IMR-90 (cell line): ENCODE data around the gene ZMIZ1. TPM values are rescaled to one million over a fixed set of nuclear protein-coding genes. Genes with fewer than 3 reads are reported as not detected.

Experiments
- ATAC-seq: fragments of 200-7000 bp; cut with Tn5 transposase; 2 replicates; pipeline ENCODE4 v1.9.1; 2020; ENCODE audit warnings: low read depth, mild to moderate bottlenecking, moderate library complexity
- BruUV-seq: library from RNA; stranded (reverse); fragments of 400-500 nt; replicated peaks from 2 replicates; lab custom pipeline; 2021; lab: Mats Ljungman, UMichigan
- CTCF ChIA-PET: fragments of 300-600 bp; formaldehyde crosslinking; extraction: SDS; loops from one replicate; lab custom pipeline; 2021; ENCODE audit warnings: antibody characterized with exemption; lab: Yijun Ruan, JAX
- POLR2A ChIA-PET: fragments of 300-600 bp; sonication (Branson Sonifier 250); formaldehyde crosslinking; loops from one replicate; lab custom pipeline; 2022; ENCODE audit warnings: antibody characterized with exemption; ENCODE audit not compliant: unreplicated experiment; lab: Charles Lee
- DNase-seq: peaks from one replicate; pipeline ENCODE4 v3.0.0; 2013
- H2AFZ ChIP-seq: replicated peaks from 2 replicates; pipeline ENCODE3; 2013; ENCODE audit warnings: low read length, mild to moderate bottlenecking; ENCODE audit not compliant: poor library complexity
- H2AK5ac ChIP-seq: 2 replicates; pipeline ENCODE4 v1.6.1; 2013; ENCODE audit warnings: low read depth, low read length, inconsistent platforms
- H2AK9ac ChIP-seq: replicated peaks from 2 replicates; pipeline ENCODE3; 2013; ENCODE audit warnings: mild to moderate bottlenecking, low read depth, low read length, moderate library complexity; ENCODE audit not compliant: poor library complexity
- H2BK120ac ChIP-seq: 2 replicates; pipeline ENCODE4 v1.6.1; 2013; ENCODE audit warnings: low read depth, low read length, inconsistent platforms
- H2BK15ac ChIP-seq: 3 replicates; pipeline ENCODE4 v1.6.1; 2013; ENCODE audit warnings: low read depth, low read length, inconsistent platforms
- H2BK20ac ChIP-seq: 2 replicates; pipeline ENCODE4 v1.6.1; 2013; ENCODE audit warnings: low read depth, mild to moderate bottlenecking, inconsistent platforms, low read length, moderate library complexity
- H2BK5ac ChIP-seq: 2 replicates; pipeline ENCODE4 v1.6.1; 2013; ENCODE audit warnings: mild to moderate bottlenecking, low read depth, low read length, inconsistent platforms; ENCODE audit not compliant: poor library complexity, severe bottlenecking
- H3K14ac ChIP-seq: replicated peaks from 2 replicates; pipeline ENCODE4 v1.6.1; 2013; ENCODE audit warnings: low read depth, low read length, inconsistent platforms
- H3K18ac ChIP-seq: 2 replicates; pipeline ENCODE4 v1.6.1; 2013; ENCODE audit warnings: low read depth, low read length, control low read depth
- H3K23ac ChIP-seq: 2 replicates; pipeline ENCODE4 v1.6.1; 2013; ENCODE audit warnings: low read depth, low read length, inconsistent platforms
- H3K27ac ChIP-seq: 2 replicates; pipeline ENCODE4 v1.5.1; 2013; ENCODE audit warnings: mild to moderate bottlenecking, control low read depth, low read length; ENCODE audit not compliant: insufficient read depth
- H3K27me3 ChIP-seq: 2 replicates; pipeline ENCODE4 v1.6.1; 2013; ENCODE audit warnings: low read length; ENCODE audit not compliant: control insufficient read depth, insufficient read depth
- H3K36me3 ChIP-seq: 2 replicates; pipeline ENCODE4 v1.6.1; 2013; ENCODE audit warnings: low read length, mixed read lengths; ENCODE audit not compliant: control insufficient read depth, insufficient read depth
- H3K4ac ChIP-seq: 2 replicates; pipeline ENCODE4 v1.6.1; 2013; ENCODE audit warnings: low read depth, low read length, inconsistent platforms
- H3K4me1 ChIP-seq: 2 replicates; pipeline ENCODE4 v1.6.1; 2013; ENCODE audit warnings: low read length, mixed read lengths; ENCODE audit not compliant: control insufficient read depth, insufficient read depth
- H3K4me2 ChIP-seq: 2 replicates; pipeline ENCODE4 v1.6.1; 2013; ENCODE audit warnings: low read depth, mild to moderate bottlenecking, control low read depth, low read length, moderate library complexity
- H3K4me3 ChIP-seq: 2 replicates; pipeline ENCODE4 v1.5.1; 2013; ENCODE audit warnings: low read depth, mild to moderate bottlenecking, control low read depth, low read length, moderate library complexity; ENCODE audit not compliant: insufficient read depth
- H3K56ac ChIP-seq: 2 replicates; pipeline ENCODE4 v1.6.1; 2013; ENCODE audit warnings: low read length, inconsistent platforms; ENCODE audit not compliant: insufficient read depth; ENCODE audit errors: extremely low read depth
- H3K79me1 ChIP-seq, 2 experiments: 2 replicates each; pipeline ENCODE4 v1.6.1; 2013; ENCODE audit warnings: low read length in 2 of 2, inconsistent platforms in 1 of 2, low read depth in 1 of 2
- H3K9ac ChIP-seq: 2 replicates; pipeline ENCODE4 v1.6.1; 2013; ENCODE audit warnings: low read depth, low read length, control low read depth
- H3K9me1 ChIP-seq: 2 replicates; pipeline ENCODE4 v1.6.1; 2013; ENCODE audit warnings: low read length, inconsistent platforms; ENCODE audit not compliant: insufficient read depth
- H3K9me3 ChIP-seq: 2 replicates; pipeline ENCODE4 v1.6.1; 2013; ENCODE audit warnings: low read length; ENCODE audit not compliant: control insufficient read depth, insufficient read depth
- H4K20me1 ChIP-seq: 2 replicates; pipeline ENCODE4 v1.6.1; 2013; ENCODE audit warnings: low read length, inconsistent platforms; ENCODE audit not compliant: insufficient read depth
- H4K5ac ChIP-seq: 2 replicates; pipeline ENCODE4 v1.6.1; 2013; ENCODE audit warnings: mild to moderate bottlenecking, low read depth, low read length, control low read depth
- H4K8ac ChIP-seq, 2 experiments: 2 replicates each; pipeline ENCODE4 v1.6.1; 2013; ENCODE audit warnings: low read depth in 2 of 2, low read length in 2 of 2, control low read depth in 1 of 2, inconsistent platforms in 1 of 2
- H4K91ac ChIP-seq: 2 replicates; pipeline ENCODE4 v1.6.1; 2013; ENCODE audit warnings: low read depth, low read length, inconsistent platforms; ENCODE audit not compliant: insufficient read depth
- CEBPB ChIP-seq: IDR thresholded peaks from 2 replicates; pipeline ENCODE4 v1.6.1; 2012; ENCODE audit warnings: low read depth, low read length, improper control_type of control experiment
- CHD1 ChIP-seq: IDR thresholded peaks from 2 replicates; pipeline ENCODE4 v1.6.1; 2012; ENCODE audit warnings: low read depth, low read length, improper control_type of control experiment
- FOS ChIP-seq: fragments of 150-350 bp; IDR thresholded peaks from 2 replicates; pipeline ENCODE4 v1.6.1; 2016; ENCODE audit warnings: low read depth, low read length
- MAFK ChIP-seq: IDR thresholded peaks from 2 replicates; pipeline ENCODE4 v1.6.1; 2012; ENCODE audit warnings: low read depth, low read length, improper control_type of control experiment
- RCOR1 ChIP-seq: IDR thresholded peaks from 2 replicates; pipeline ENCODE4 v1.6.1; 2012; ENCODE audit warnings: mild to moderate bottlenecking, low read length, improper control_type of control experiment; ENCODE audit not compliant: insufficient replicate concordance
- SMC3 ChIP-seq: fragments of 150-350 bp; IDR thresholded peaks from 2 replicates; pipeline ENCODE4 v1.6.1; 2016; ENCODE audit warnings: low read depth, mild to moderate bottlenecking, antibody characterized with exemption, low read length, moderate library complexity
- USF2 ChIP-seq: fragments of 150-350 bp; IDR thresholded peaks from 2 replicates; pipeline ENCODE4 v1.6.1; 2017; ENCODE audit warnings: mild to moderate bottlenecking, antibody characterized with exemption, low read length, low read depth
- WGBS, 2 experiments: methylation state at CpG; one replicate each; pipeline versions ENCODE4 v1.1.5 to v1.1.7; 2013; ENCODE audit warnings: missing lambda C conversion rate in 2 of 2; ENCODE audit not compliant: insufficient read length in 1 of 2; ENCODE audit errors: extremely low coverage in 2 of 2; 5-methylcytosine and 5-hydroxymethylcytosine counted together
- dilution Hi-C: fragments of 300-500 bp; cut with HindIII; formaldehyde crosslinking; loops from one replicate; pipeline ENCODE4 v1.14.3; 2018; ENCODE audit warnings: low sequenced_read_pairs; ENCODE audit not compliant: unreplicated experiment
- in situ Hi-C: fragments of 300-500 bp; cut with MboI; formaldehyde crosslinking; loops from 3 replicates; pipeline ENCODE4 v1.14.3; 2019; ENCODE audit warnings: low sequenced_read_pairs, inconsistent platforms, mixed read lengths
- intact Hi-C: fragments of 100-400 bp; cut with micrococcal nuclease; formaldehyde crosslinking; loops from 2 replicates; pipeline ENCODE4 v1.10.0; 2022
- polyA plus RNA-seq, 3 experiments: library from polyadenylated mRNA; depleted of rRNA; stranded (reverse); fragments of >200 nt; gene quantifications; 2 replicates each; pipeline ENCODE4 v1.2.3, GENCODE V29; 2012; ENCODE audit warnings: low replicate concordance in 1 of 3
- total RNA-seq: library from RNA; depleted of rRNA; stranded (reverse); fragments of >200 nt; gene quantifications from 2 replicates; pipeline ENCODE4 v1.2.3, GENCODE V29; 2012
- TF ChIP-seq, protein P1 (sequence below): fragments of 150-350 bp; IDR thresholded peaks from 2 replicates; pipeline ENCODE4 v1.6.1; 2016; ENCODE audit warnings: low read depth, mild to moderate bottlenecking, low read length, moderate library complexity, borderline replicate concordance

ZMIZ1 gene
- total and polyA plus RNA-seq, 2 of the 4 experiments (the other 2 are of a cell fraction), result 6.6 to 48.7 TPM

- H4K91ac ChIP-seq, result no peak overlapping the region
- dilution Hi-C loops, result no loop called here
- no peak overlapping the region for H3K23ac ChIP-seq
- no peaks in the 10 kb centered on the region for H3K79me1 ChIP-seq
- ATAC-seq (no peak), DNase-seq (no peak)
- H2BK20ac ChIP-seq, result no peak overlapping the region
- H2AFZ ChIP-seq, result no peak overlapping the region
- no peak overlapping the region for H3K4me3 ChIP-seq
- WGBS, 2 experiments, result 80% methylated on average over 5 of the region's 8 CpGs; no CpG with 5 or more reads in 1 of the 2 experiments
- no peaks in the 10 kb centered on the region for H3K9me3 ChIP-seq
- H2BK120ac ChIP-seq, result no peak overlapping the region
- ChIA-PET CTCF (no interaction called here), POLR2A (no interaction called here)
- TF ChIP-seq MAFK, result no peak
- no peak for TF ChIP-seq USF2
- TF ChIP-seq SMC3, result no peak
- TF ChIP-seq FOS, result no peak
- TF ChIP-seq CHD1, result no peak
- TF ChIP-seq, protein P1, sequence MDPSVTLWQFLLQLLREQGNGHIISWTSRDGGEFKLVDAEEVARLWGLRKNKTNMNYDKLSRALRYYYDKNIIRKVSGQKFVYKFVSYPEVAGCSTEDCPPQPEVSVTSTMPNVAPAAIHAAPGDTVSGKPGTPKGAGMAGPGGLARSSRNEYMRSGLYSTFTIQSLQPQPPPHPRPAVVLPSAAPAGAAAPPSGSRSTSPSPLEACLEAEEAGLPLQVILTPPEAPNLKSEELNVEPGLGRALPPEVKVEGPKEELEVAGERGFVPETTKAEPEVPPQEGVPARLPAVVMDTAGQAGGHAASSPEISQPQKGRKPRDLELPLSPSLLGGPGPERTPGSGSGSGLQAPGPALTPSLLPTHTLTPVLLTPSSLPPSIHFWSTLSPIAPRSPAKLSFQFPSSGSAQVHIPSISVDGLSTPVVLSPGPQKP, result no peak
- TF ChIP-seq RCOR1, result no peak
- TF ChIP-seq CEBPB, result no peak
- H3K4ac ChIP-seq, result no peak overlapping the region
- H3K18ac ChIP-seq, result no peak overlapping the region
- BruUV-seq, result no TSS peak
- no peaks in the 10 kb centered on the region for H3K9me1 ChIP-seq
- H2AK9ac ChIP-seq, result no peak overlapping the region
- H3K9ac ChIP-seq, result no peak overlapping the region
- H3K4me1 ChIP-seq, result no peaks in the 10 kb centered on the region
- in situ Hi-C loops, result no loop called here
- no peak overlapping the region for H3K4me2 ChIP-seq
- H3K56ac ChIP-seq, result no peak overlapping the region
- H3K14ac ChIP-seq, result no peak overlapping the region
- H4K8ac ChIP-seq, result no peak overlapping the region
- H2BK15ac ChIP-seq, result no peak overlapping the region
- H4K20me1 ChIP-seq, result no peaks in the 10 kb centered on the region
- no peak overlapping the region for H4K5ac ChIP-seq
- H3K36me3 ChIP-seq, result no peaks in the 10 kb centered on the region
- intact Hi-C loops, result no loop called here
- peaks cover 20% of the 10 kb centered on the region for H3K27me3 ChIP-seq
- no peak overlapping the region for H3K27ac ChIP-seq
- no peak overlapping the region for H2BK5ac ChIP-seq
- H2AK5ac ChIP-seq, result no peak overlapping the region
Observed at GRCh38 chr10:79056361-79056735, 12.4 kb upstream of the ZMIZ1 start.
